Cardiac fibroblast (primary cell): ENCODE results near the gene NUP42.

Experiments used
- DNase-seq, 2 donors: peaks; one replicate each; pipeline versions ENCODE4 v3.0.0 to v3.0.0-alpha.2; 2010; ENCODE audit warnings: low read depth in 2 of 2
- H3K4me3 ChIP-seq, 2 donors: replicated peaks in 1 of 2; 1 replicate in 1 of 2; 2 replicates in 1 of 2; pipeline ENCODE4 v1.5.1; 2011; ENCODE audit warnings: low read depth in 2 of 2, low read length in 2 of 2, mild to moderate bottlenecking in 2 of 2, moderate library complexity in 1 of 2
- TF ChIP-seq, protein P1 (sequence below): IDR thresholded peaks from one replicate; pipeline ENCODE4 v1.5.1; 2011; ENCODE audit warnings: low read depth, mild to moderate bottlenecking, low read length, inconsistent platforms

Gene NUP42

DNA sequence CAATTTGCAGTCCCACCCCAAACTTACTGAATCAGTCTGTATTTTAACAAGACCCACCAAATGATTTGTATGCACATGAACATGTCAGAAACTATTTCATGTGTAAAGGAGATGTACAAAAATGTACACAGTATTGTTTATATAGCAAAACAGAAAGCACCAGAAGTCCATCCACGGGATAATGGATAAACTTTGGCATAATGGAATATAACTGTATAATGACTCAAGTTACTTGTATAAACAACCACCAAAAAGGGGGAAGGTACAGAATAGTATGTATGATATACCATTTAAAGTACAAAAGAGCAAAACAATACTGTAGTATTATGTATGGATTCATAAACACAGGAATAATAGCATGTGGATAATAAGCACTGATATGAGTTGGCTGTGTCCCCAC is 22.4 kb downstream of the NUP42 start:
- TF ChIP-seq, protein P1, sequence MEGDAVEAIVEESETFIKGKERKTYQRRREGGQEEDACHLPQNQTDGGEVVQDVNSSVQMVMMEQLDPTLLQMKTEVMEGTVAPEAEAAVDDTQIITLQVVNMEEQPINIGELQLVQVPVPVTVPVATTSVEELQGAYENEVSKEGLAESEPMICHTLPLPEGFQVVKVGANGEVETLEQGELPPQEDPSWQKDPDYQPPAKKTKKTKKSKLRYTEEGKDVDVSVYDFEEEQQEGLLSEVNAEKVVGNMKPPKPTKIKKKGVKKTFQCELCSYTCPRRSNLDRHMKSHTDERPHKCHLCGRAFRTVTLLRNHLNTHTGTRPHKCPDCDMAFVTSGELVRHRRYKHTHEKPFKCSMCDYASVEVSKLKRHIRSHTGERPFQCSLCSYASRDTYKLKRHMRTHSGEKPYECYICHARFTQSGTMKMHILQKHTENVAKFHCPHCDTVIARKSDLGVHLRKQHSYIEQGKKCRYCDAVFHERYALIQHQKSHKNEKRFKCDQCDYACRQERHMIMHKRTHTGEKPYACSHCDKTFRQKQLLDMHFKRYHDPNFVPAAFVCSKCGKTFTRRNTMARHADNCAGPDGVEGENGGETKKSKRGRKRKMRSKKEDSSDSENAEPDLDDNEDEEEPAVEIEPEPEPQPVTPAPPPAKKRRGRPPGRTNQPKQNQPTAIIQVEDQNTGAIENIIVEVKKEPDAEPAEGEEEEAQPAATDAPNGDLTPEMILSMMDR, result no peak
- H3K4me3 ChIP-seq, result no peak overlapping the region

DNA sequence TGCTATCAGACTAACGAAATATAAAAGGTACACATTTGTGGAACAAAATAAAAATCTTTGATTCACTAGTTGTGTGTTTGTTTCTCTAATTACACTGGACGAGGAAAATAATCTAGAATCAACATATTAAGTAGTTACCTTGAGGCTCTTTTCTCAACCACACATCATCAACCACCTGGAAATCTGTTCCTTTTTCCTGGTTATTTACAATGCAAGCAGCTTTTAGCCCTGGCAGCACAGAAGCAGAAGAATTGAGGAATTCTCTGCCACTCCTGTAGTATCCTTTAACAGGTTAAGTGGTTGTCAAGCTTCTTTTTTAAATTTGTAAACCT is 23.7 kb downstream of the NUP42 start:
- DNase-seq, result no peak
- no peak overlapping the region for H3K4me3 ChIP-seq
- TF ChIP-seq, protein P1, result no peak

More for the DNA sequence above, 22.4 kb downstream of the NUP42 start:
- DNase-seq, result no peak

DNA sequence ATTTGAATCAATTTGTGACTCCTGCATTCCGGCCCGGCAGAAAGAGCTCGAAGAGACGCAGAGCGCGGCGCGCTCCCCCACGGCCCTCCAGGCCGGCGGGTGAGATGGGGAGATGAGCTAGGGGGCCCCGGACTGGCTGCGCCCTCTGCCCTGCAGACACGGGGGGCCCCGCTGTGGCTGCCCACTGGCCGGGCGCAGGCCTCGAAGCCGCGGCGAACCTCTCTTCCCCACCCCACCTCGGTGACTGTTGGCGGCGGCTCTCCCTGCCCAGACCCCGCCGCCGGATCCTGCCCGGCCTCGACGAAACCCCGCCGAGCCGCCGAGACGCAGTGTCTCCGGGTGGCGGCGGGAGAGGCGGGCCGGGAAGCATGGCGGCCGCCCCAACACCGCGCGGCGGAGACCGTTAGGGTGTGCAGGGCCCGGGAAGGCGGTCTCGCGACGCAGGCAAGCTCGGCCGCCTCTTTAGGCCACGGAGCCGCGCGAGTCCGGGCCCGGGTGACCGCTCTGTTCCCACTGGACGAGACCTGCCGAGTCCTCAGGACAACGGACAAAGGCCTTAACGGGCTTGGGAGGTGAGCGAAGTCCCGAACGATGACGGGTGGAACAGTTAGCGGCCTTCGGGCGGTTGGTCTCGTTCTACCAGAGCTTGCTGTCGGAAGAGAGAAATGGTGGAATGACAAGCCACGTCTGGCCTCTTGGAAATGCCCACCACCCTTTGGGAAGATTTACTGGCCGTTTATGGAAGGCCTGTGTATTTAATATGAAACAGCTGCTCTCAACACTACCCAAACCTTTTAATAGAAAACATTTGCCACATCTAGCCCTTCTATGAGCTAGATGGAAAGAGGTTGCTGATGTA is 24.3 kb downstream of the NUP42 start:
- DNase-seq, result peak in 1 of 2 donors; percentile 18
- TF ChIP-seq, protein P1, result no peak

DNA sequence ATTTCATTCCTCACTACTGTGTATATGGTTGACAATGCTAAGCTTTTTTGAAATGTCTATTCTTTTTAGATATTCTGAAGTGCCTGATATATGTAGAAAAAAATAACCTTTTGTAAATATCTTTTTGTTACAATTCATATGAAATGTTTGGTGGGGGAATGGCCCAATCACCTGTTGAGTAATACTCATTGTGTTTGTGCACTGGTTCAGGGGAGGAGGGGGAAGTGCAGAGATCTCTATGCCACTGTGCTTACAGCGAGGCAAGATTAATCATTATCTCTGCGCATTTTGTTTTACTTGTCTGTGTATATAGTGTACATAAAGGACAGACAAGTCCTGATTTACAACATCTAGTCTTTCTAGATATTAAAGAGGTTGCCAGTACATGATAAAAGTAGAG is 25.2 kb downstream of the NUP42 start:
- no peak for DNase-seq
- TF ChIP-seq, protein P1, result no peak
- H3K4me3 ChIP-seq, result no peak overlapping the region

More for the DNA sequence above, 24.3 kb downstream of the NUP42 start:
- H3K4me3 ChIP-seq, result no peak overlapping the region

DNA sequence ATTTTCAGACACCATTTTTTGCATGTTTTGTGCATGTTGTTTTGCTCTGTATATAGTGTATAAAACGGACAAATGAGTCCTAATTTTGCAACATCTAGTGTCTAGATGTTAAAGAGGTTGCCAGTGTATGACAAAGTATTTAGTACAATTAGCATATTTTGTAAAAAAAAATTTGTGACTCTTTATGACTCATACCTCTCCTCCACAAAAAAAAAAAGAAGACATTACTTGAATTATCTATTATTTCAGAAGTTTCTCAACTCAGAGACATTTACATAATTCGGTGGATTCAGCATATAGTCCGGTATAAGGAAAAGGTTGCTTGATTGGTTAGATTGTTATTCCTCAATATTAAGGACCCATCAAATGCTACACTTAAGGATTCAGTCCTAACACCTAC is 26.0 kb downstream of the NUP42 start:
- H3K4me3 ChIP-seq, result no peak overlapping the region
- TF ChIP-seq, protein P1, result no peak
- peak in 1 of 2 donors; percentile 13 for DNase-seq

DNA sequence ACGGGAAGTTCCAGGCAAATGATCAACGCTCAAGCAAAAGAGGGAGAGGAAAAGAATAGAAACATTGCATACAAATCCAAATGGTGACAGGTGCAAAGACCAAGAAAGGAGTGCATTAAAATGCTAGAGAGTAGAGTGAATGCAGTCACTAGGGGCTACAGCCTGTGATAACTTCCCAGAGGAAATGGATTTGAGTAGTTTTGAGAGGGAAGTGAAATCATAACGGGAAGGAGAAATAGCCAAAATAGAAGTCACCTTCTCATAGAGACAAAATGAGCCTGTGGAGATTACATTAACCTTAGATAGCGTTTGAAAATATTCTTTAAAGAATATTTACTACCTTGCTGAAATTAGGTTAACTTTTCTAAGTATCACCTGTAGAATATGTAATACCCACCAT is 26.5 kb downstream of the NUP42 start:
- TF ChIP-seq, protein P1, result no peak
- no peak overlapping the region for H3K4me3 ChIP-seq
- no peak for DNase-seq

DNA sequence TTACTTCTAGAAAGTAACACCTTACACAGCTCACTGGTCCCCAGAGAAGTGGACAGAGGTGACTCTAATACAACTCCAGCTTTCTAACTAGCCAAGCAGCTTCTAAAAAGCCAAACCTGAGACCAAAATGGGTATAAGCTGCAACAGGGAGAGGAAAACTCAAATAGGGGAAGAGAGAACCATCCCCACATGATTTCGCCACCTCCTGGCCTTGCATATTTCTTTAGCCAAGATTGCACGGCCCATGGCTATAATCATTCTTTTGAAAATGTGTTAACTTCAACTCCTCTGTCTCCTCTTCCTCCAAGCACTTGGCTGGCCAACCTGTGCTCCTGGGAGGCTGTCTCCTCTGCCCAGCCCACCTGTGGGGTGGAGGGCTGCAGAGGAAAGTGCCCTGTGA is 28.7 kb downstream of the NUP42 start:
- DNase-seq, result no peak
- TF ChIP-seq, protein P1, result no peak
- H3K4me3 ChIP-seq, result no peak overlapping the region
